CD14-positive monocyte (primary cell): Measurements from ENCODE around the gene SEC14L1. TPM values are rescaled to one million over a fixed set of nuclear protein-coding genes. Genes with fewer than 3 reads are reported as not detected.

ENCODE experiments used
- DNase-seq, 3 donors: peaks; one replicate each; pipeline ENCODE4 v3.0.0-alpha.2; 2011 to 2022
- H2AFZ ChIP-seq: 2 replicates; pipeline ENCODE4 v1.6.0; 2012; ENCODE audit warnings: mild to moderate bottlenecking, low read depth, low read length, inconsistent platforms; ENCODE audit not compliant: insufficient read depth, poor library complexity, severe bottlenecking
- H3K27ac ChIP-seq, 2 donors: 1 replicate in 1 of 2; 2 replicates in 1 of 2; pipeline ENCODE4 v1.5.1; 2012 to 2013; ENCODE audit warnings: low read length in 2 of 2, control low read depth in 1 of 2, inconsistent platforms in 1 of 2, low read depth in 1 of 2, mild to moderate bottlenecking in 1 of 2
- H3K27me3 ChIP-seq, 2 donors: one replicate each; pipeline versions ENCODE4 v1.6.0 to v1.6.1; 2011 to 2013; ENCODE audit warnings: low read length in 2 of 2; ENCODE audit not compliant: control insufficient read depth in 2 of 2, insufficient read depth in 2 of 2
- H3K36me3 ChIP-seq, 2 donors: replicated peaks in 1 of 2; 1 replicate in 1 of 2; 2 replicates in 1 of 2; pipeline versions ENCODE4 v1.5.1 to v1.6.1; 2012 to 2013; ENCODE audit warnings: low read length in 2 of 2, control low read depth in 1 of 2, inconsistent platforms in 1 of 2, mild to moderate bottlenecking in 1 of 2; ENCODE audit not compliant: insufficient read depth in 2 of 2, control insufficient read depth in 1 of 2
- H3K4me1 ChIP-seq, 2 donors: 1 replicate in 1 of 2; 2 replicates in 1 of 2; pipeline versions ENCODE4 v1.5.1 to v1.6.1; 2012 to 2013; ENCODE audit warnings: low read length in 2 of 2, control low read depth in 1 of 2, inconsistent platforms in 1 of 2, mild to moderate bottlenecking in 1 of 2, moderate library complexity in 1 of 2; ENCODE audit not compliant: insufficient read depth in 2 of 2, control insufficient read depth in 1 of 2
- H3K4me2 ChIP-seq: replicated peaks from 2 replicates; pipeline ENCODE3; 2012; ENCODE audit warnings: low read length, moderate library complexity, mild to moderate bottlenecking; ENCODE audit not compliant: poor library complexity, severe bottlenecking; ENCODE audit errors: extremely low read depth
- H3K4me3 ChIP-seq, 3 experiments: fragments of 200-600 bp in 1 of 3; sonication (generic) in 1 of 3; replicated peaks in 1 of 3; 1 replicate in 2 of 3; 2 replicates in 1 of 3; pipeline ENCODE4 v1.5.1; 2011 to 2013; ENCODE audit warnings: low read length in 3 of 3, mild to moderate bottlenecking in 3 of 3, control low read depth in 2 of 3, low read depth in 2 of 3, inconsistent platforms in 1 of 3, moderate library complexity in 1 of 3
- H3K79me2 ChIP-seq: 2 replicates; pipeline ENCODE4 v1.6.0; 2012; ENCODE audit warnings: mild to moderate bottlenecking, control low read depth, inconsistent platforms, low read length, moderate library complexity; ENCODE audit not compliant: insufficient read depth
- H3K9ac ChIP-seq: 2 replicates; pipeline ENCODE4 v1.6.0; 2017; ENCODE audit warnings: low read length, mild to moderate bottlenecking; ENCODE audit not compliant: insufficient read depth, poor library complexity, severe bottlenecking
- H3K9me3 ChIP-seq, 2 donors: replicated peaks in 1 of 2; 1 replicate in 1 of 2; 2 replicates in 1 of 2; pipeline versions ENCODE4 v1.5.1 to v1.6.1; 2012 to 2013; ENCODE audit warnings: low read length in 2 of 2, control low read depth in 1 of 2; ENCODE audit not compliant: control insufficient read depth in 1 of 2, insufficient read depth in 1 of 2
- H4K20me1 ChIP-seq: 2 replicates; pipeline ENCODE4 v1.6.0; 2012; ENCODE audit warnings: mild to moderate bottlenecking, low read length, control low read depth, moderate library complexity; ENCODE audit not compliant: insufficient read depth
- H3K27ac Mint-ChIP-seq, 7 donors: one replicate each; pipeline ENCODE4 v1.8.0; 2020; ENCODE audit warnings: mild to moderate bottlenecking in 7 of 7, mixed read lengths in 7 of 7, moderate library complexity in 6 of 7, inconsistent platforms in 2 of 7
- H3K27me3 Mint-ChIP-seq, 3 donors: one replicate each; pipeline ENCODE4 v1.8.0; 2021 to 2022; ENCODE audit warnings: low read depth in 3 of 3, mild to moderate bottlenecking in 3 of 3, mixed read lengths in 3 of 3, moderate library complexity in 3 of 3, inconsistent platforms in 1 of 3
- H3K36me3 Mint-ChIP-seq, 2 donors: one replicate each; pipeline ENCODE4 v1.8.0; 2020; ENCODE audit warnings: mixed read lengths in 2 of 2, inconsistent platforms in 1 of 2, mild to moderate bottlenecking in 1 of 2
- H3K4me1 Mint-ChIP-seq: one replicate; pipeline ENCODE4 v1.8.0; 2020; ENCODE audit warnings: mild to moderate bottlenecking, mixed read lengths
- H3K4me3 Mint-ChIP-seq, 2 donors: one replicate each; pipeline ENCODE4 v1.8.0; 2020; ENCODE audit warnings: mild to moderate bottlenecking in 2 of 2, mixed read lengths in 2 of 2, moderate library complexity in 1 of 2
- H3K9me3 Mint-ChIP-seq, 7 donors: one replicate each; pipeline ENCODE4 v1.8.0; 2020 to 2022; ENCODE audit warnings: mixed read lengths in 7 of 7, mild to moderate bottlenecking in 6 of 7, moderate library complexity in 6 of 7, inconsistent platforms in 2 of 7
- WGBS: methylation state at CpG from one replicate; pipeline ENCODE4 v1.1.5; 2013; ENCODE audit warnings: missing lambda C conversion rate; ENCODE audit not compliant: insufficient coverage; 5-methylcytosine and 5-hydroxymethylcytosine counted together
- intact Hi-C, 2 donors: fragments of 100-400 bp; cut with micrococcal nuclease; formaldehyde crosslinking; loops; one replicate each; pipeline versions ENCODE4 v1.15.0 to v1.15.1; 2023
- polyA plus RNA-seq, 3 donors: library from polyadenylated mRNA; depleted of rRNA in 1 of 3; unstranded in 2 of 3; stranded (reverse) in 1 of 3; fragments of 300-500 nt in 2 of 3; fragments of >200 nt in 1 of 3; fragmentation: Illumina TruSeq in 2 of 3; gene quantifications; 1 replicate in 2 of 3; 2 replicates in 1 of 3; pipeline ENCODE4 v1.2.3, GENCODE V29; 2012 to 2021
- TF ChIP-seq, protein P1 (sequence below): fragments of 200-600 bp; IDR thresholded peaks from one replicate; pipeline ENCODE4 v1.8.0; 2022; ENCODE audit warnings: antibody characterized with exemption, mild to moderate bottlenecking

Gene SEC14L1
- polyA plus RNA-seq, 3 donors: 34.1 to 76.4 (median 43.2) TPM

DNA sequence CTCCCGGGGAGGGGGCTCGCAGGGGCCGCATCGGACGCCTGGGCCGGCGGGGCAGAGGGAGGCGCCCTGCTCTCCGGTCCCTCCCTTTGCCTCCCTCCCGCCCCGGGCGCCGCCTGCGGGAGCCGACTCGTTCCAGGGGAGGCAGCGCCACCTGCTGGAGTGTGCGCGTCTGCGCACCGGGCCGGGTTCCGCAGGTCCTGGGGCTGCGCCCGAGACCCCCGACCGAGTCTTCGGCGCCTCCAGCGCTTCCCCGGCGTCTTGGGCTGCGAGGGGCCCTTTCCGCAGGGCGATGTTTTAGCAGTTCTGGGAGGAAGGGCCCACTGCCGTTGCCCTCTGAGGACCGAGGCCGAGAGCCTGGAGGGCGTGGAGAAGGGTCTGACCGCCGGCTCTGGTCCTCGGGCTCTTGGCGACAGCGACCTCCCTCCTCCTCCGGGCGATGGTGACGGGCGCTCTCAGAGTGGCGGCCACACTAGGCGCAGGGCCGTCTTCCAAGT, 106.3 kb downstream of the SEC14L1 start:
- H3K36me3 ChIP-seq: no peaks in the 10 kb centered on the region
- Mint-ChIP-seq H3K4me1 (peaks cover 9% of the 10 kb centered on the region), H3K27me3 (peaks cover 18 to 27% (median 20%) of the 10 kb centered on the region in 3 donors), H3K36me3 (no peaks in the 10 kb centered on the region), H3K9me3 (peaks cover 0 to 2% (median 0%) of the 10 kb centered on the region in 7 donors), H3K4me3 (peak overlapping the region; percentile 24 to 72), H3K27ac (no peak overlapping the region)
- WGBS: under 1% methylated on average over 34 of the region's 51 CpGs
- peak overlapping the region; percentile 49 for H3K9ac ChIP-seq
- H3K4me2 ChIP-seq: peak overlapping the region; percentile 85
- intact Hi-C loops: loop anchor here (1.0 to 5.0 kb wide), 4 partner anchors 160 to 380 kb away; partner anchors contain the start of gene MGAT5B (in 1 of the 2)
- peaks cover 0 to 4% of the 10 kb centered on the region in 2 donors for H3K27me3 ChIP-seq
- H3K4me1 ChIP-seq: peaks cover 9 to 13% of the 10 kb centered on the region in 2 donors
- peak; percentile 62 to 78 (median 75) for DNase-seq
- H2AFZ ChIP-seq: peak overlapping the region; percentile 90
- no peaks in the 10 kb centered on the region for H4K20me1 ChIP-seq
- no peaks in the 10 kb centered on the region for H3K9me3 ChIP-seq
- H3K4me3 ChIP-seq: peak overlapping the region; percentile 11 to 71 (median 25)
- TF ChIP-seq, protein P1, sequence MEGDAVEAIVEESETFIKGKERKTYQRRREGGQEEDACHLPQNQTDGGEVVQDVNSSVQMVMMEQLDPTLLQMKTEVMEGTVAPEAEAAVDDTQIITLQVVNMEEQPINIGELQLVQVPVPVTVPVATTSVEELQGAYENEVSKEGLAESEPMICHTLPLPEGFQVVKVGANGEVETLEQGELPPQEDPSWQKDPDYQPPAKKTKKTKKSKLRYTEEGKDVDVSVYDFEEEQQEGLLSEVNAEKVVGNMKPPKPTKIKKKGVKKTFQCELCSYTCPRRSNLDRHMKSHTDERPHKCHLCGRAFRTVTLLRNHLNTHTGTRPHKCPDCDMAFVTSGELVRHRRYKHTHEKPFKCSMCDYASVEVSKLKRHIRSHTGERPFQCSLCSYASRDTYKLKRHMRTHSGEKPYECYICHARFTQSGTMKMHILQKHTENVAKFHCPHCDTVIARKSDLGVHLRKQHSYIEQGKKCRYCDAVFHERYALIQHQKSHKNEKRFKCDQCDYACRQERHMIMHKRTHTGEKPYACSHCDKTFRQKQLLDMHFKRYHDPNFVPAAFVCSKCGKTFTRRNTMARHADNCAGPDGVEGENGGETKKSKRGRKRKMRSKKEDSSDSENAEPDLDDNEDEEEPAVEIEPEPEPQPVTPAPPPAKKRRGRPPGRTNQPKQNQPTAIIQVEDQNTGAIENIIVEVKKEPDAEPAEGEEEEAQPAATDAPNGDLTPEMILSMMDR: peak; percentile 98
- no peak overlapping the region for H3K27ac ChIP-seq
- no peaks in the 10 kb centered on the region for H3K79me2 ChIP-seq

DNA sequence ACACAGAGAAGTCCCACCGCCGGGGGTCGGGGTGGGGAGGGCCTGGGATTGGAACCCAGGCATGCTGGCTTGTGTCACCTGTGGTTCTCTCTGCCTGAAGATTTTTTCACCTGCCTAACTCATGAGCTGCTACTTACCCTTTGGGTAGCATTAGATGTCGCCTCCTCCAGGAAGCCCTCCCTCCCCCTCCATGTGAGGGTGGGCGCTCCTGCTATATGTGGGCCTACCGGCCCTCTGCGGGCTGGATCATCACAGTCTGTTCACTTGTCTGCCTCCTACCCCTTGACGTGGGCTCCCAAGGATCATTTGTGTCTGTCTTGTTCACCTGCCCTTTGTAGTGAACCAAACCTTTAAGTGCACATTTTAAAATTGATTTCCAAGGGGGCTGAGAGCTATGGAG, 106.8 kb downstream of the SEC14L1 start:
- TF ChIP-seq, protein P1: no peak
- Histone ChIP-seq H3K36me3 (no peaks in the 10 kb centered on the region), H3K9me3 (no peaks in the 10 kb centered on the region), H3K27me3 (peaks cover 0 to 4% of the 10 kb centered on the region in 2 donors), H4K20me1 (no peaks in the 10 kb centered on the region), H3K4me2 (peak overlapping the region; percentile 85), H3K79me2 (no peaks in the 10 kb centered on the region), H3K27ac (no peak overlapping the region), H2AFZ (peak overlapping the region; percentile 90), H3K4me1 (peaks cover 9 to 13% of the 10 kb centered on the region in 2 donors), H3K9ac (no peak overlapping the region), H3K4me3 (peak overlapping the region in 1 of 3 experiments; percentile 71)
- peaks cover 0 to 2% (median 0%) of the 10 kb centered on the region in 7 donors for H3K9me3 Mint-ChIP-seq
- H3K27ac Mint-ChIP-seq: no peak overlapping the region
- no peaks in the 10 kb centered on the region for H3K36me3 Mint-ChIP-seq
- 22% methylated on average over 6 of the region's 8 CpGs for WGBS
- DNase-seq: no peak
- peaks cover 9% of the 10 kb centered on the region for H3K4me1 Mint-ChIP-seq
- peak overlapping the region in 1 of 2 donors; percentile 72 for H3K4me3 Mint-ChIP-seq
- intact Hi-C loops: loop anchor here (1.0 to 5.0 kb wide), 4 partner anchors 161 to 380 kb away; partner anchors contain the start of gene MGAT5B (in 1 of the 2)
- H3K27me3 Mint-ChIP-seq: peaks cover 18 to 29% (median 20%) of the 10 kb centered on the region in 3 donors
